HepG2 (cell line): ENCODE data around the gene TSC22D4. TPM values are rescaled to one million over a fixed set of nuclear protein-coding genes. Genes with fewer than 3 reads are reported as not detected.

Experiments
- ARNT ChIP-seq: fragments of 450-650 bp; IDR thresholded peaks from 2 replicates; pipeline ENCODE4 v1.6.1; 2017
- CENPBD1 ChIP-seq: sonication (generic); formaldehyde crosslinking; IDR thresholded peaks from 2 replicates; pipeline ENCODE4 v1.8.0; 2022; ENCODE audit warnings: missing genetic modification reagents, low read depth, mild to moderate bottlenecking, borderline replicate concordance
- FOXP1 ChIP-seq, 2 experiments: fragments of 450-650 bp in 1 of 2; IDR thresholded peaks; 2 replicates each; pipeline ENCODE4 v1.6.1; 2017 to 2018; ENCODE audit warnings: antibody characterized with exemption in 1 of 2
- GZF1 ChIP-seq: sonication (generic); formaldehyde crosslinking; IDR thresholded peaks from 2 replicates; pipeline ENCODE4 v1.5.1; 2020; ENCODE audit warnings: mild to moderate bottlenecking, missing genetic modification reagents
- HNF4A ChIP-seq: sonication (generic); formaldehyde crosslinking; IDR thresholded peaks from 2 replicates; pipeline ENCODE4 v1.4.0; 2020; ENCODE audit warnings: missing genetic modification reagents
- JUN ChIP-seq: sonication (generic); formaldehyde crosslinking; IDR thresholded peaks from 2 replicates; pipeline ENCODE4 v1.4.0; 2020; ENCODE audit warnings: mild to moderate bottlenecking, missing genetic modification reagents
- MBD4 ChIP-seq: IDR thresholded peaks from 2 replicates; pipeline ENCODE4 v1.6.1; 2012; ENCODE audit warnings: low read length, inconsistent platforms, borderline replicate concordance
- MIER2 ChIP-seq: IDR thresholded peaks from 2 replicates; pipeline ENCODE4 v1.6.1; 2016; ENCODE audit warnings: missing biosample characterization, missing genetic modification reagents
- MXD1 ChIP-seq: sonication (generic); formaldehyde crosslinking; IDR thresholded peaks from 2 replicates; pipeline ENCODE4 v1.4.0; 2020; ENCODE audit warnings: mild to moderate bottlenecking, missing genetic modification reagents
- NR3C1 ChIP-seq: sonication (generic); formaldehyde crosslinking; IDR thresholded peaks from 2 replicates; pipeline ENCODE4 v1.4.0; 2020; ENCODE audit warnings: missing genetic modification reagents
- RBAK ChIP-seq: sonication (generic); formaldehyde crosslinking; IDR thresholded peaks from 2 replicates; pipeline ENCODE4 v1.5.1; 2020; ENCODE audit warnings: mild to moderate bottlenecking, missing genetic modification reagents
- SRSF1 ChIP-seq: fragments of 200-400 bp; formaldehyde crosslinking; optimal IDR thresholded peaks from 2 replicates; pipeline ENCODE3; 2017; ENCODE audit warnings: mild to moderate bottlenecking, low read depth, low read length, moderate library complexity
- SRSF4 ChIP-seq: fragments of 200-400 bp; formaldehyde crosslinking; IDR thresholded peaks from one replicate; pipeline ENCODE4 v1.6.1; 2018; ENCODE audit warnings: mild to moderate bottlenecking, low read depth, low read length, moderate library complexity; ENCODE audit not compliant: poor library complexity, severe bottlenecking
- SUZ12 ChIP-seq: fragments of 150-350 bp; IDR thresholded peaks from 2 replicates; pipeline ENCODE4 v1.6.1; 2014; ENCODE audit warnings: low read depth, low read length
- TBL1XR1 ChIP-seq: fragments of 150-350 bp; IDR thresholded peaks from 2 replicates; pipeline ENCODE4 v1.6.1; 2014; ENCODE audit warnings: borderline replicate concordance, low read length; ENCODE audit not compliant: partially characterized antibody
- ZC3H4 ChIP-seq: sonication (generic); formaldehyde crosslinking; IDR thresholded peaks from 2 replicates; pipeline ENCODE4 v1.4.0; 2020; ENCODE audit warnings: missing genetic modification reagents, borderline replicate concordance
- ZNF414 ChIP-seq: sonication (generic); formaldehyde crosslinking; IDR thresholded peaks from 2 replicates; pipeline ENCODE4 v1.5.0; 2020; ENCODE audit warnings: missing genetic modification reagents
- ZNF577 ChIP-seq: sonication (generic); formaldehyde crosslinking; IDR thresholded peaks from 2 replicates; pipeline ENCODE4 v1.4.0; 2020; ENCODE audit warnings: mild to moderate bottlenecking, low read depth, missing genetic modification reagents, borderline replicate concordance
- ZNF704 ChIP-seq: sonication (generic); formaldehyde crosslinking; IDR thresholded peaks from 2 replicates; pipeline ENCODE4 v1.8.1; 2023; ENCODE audit warnings: mild to moderate bottlenecking, inconsistent platforms, moderate library complexity, missing genetic modification reagents, borderline replicate concordance
- ZNF839 ChIP-seq: sonication (generic); formaldehyde crosslinking; IDR thresholded peaks from 2 replicates; pipeline ENCODE4 v1.4.0; 2020; ENCODE audit warnings: missing genetic modification reagents, mild to moderate bottlenecking, borderline replicate concordance
- ZSCAN30 ChIP-seq: sonication (generic); formaldehyde crosslinking; IDR thresholded peaks from 2 replicates; pipeline ENCODE4 v1.5.0; 2020; ENCODE audit warnings: mild to moderate bottlenecking, missing genetic modification reagents
- ZXDC ChIP-seq: sonication (generic); formaldehyde crosslinking; IDR thresholded peaks from 2 replicates; pipeline ENCODE4 v1.5.0; 2020; ENCODE audit warnings: mild to moderate bottlenecking, missing genetic modification reagents
- polyA plus RNA-seq, 8 experiments: library from polyadenylated mRNA; depleted of rRNA in 3 of 8; stranded (reverse) in 7 of 8; unstranded in 1 of 8; fragments of >200 nt; fragmentation: Illumina TruSeq in 4 of 8; extraction: Trizol in 4 of 8; gene quantifications; 2 replicates each; pipeline versions ENCODE4 v1.2.1 to v1.2.3, GENCODE V29; 2011 to 2016; ENCODE audit warnings: low read depth in 4 of 8, missing spikeins in 1 of 8, mixed read lengths in 1 of 8; ENCODE audit not compliant: insufficient read depth in 1 of 8
- total RNA-seq, 5 experiments: library from RNA; depleted of rRNA; stranded (reverse); fragments of >200 nt; fragmentation: Illumina TruSeq; extraction: Trizol; gene quantifications; 2 replicates each; pipeline ENCODE4 v1.2.3, GENCODE V29; 2016; ENCODE audit warnings: low read depth in 1 of 5

TSC22D4 gene
- total and polyA plus RNA-seq, 2 of the 13 experiments (the other 11 are each of a cell fraction or from before 2014, with no cell fraction given): 7.7 to 8.7 TPM

- TF ChIP-seq CENPBD1 (no peak), SRSF4 (no peak), MXD1 (CRISPR knock-in tag) (no peak; the same call in 1 of the 2 replicates), FOXP1 (IDR thresholded peaks at IDR 0.05) (no peak), FOXP1 (CRISPR knock-in tag; IDR thresholded peaks at IDR 0.05) (peak; percentile 49; the same call in 1 of the 2 replicates), JUN (CRISPR knock-in tag) (peak; percentile 23; the same call in 1 of the 2 replicates), SRSF1 (no peak), ZXDC (CRISPR knock-in tag) (no peak; the same call in 1 of the 2 replicates), GZF1 (CRISPR knock-in tag) (no peak), NR3C1 (CRISPR knock-in tag) (no peak), HNF4A (CRISPR knock-in tag) (no peak), ZNF839 (no peak), ZNF414 (CRISPR knock-in tag) (peak; percentile 70; the same call in 1 of the 2 replicates), ZNF704 (CRISPR knock-in tag) (no peak), TBL1XR1 (peak; percentile 62), MBD4 (no peak), SUZ12 (no peak), ZNF577 (no peak), ARNT (no peak), RBAK (CRISPR knock-in tag) (no peak), MIER2 (CRISPR knock-in tag) (no peak), ZSCAN30 (CRISPR knock-in tag) (no peak), ZC3H4 (CRISPR knock-in tag) (peak; percentile 71; the same call in 1 of the 2 replicates)
Measured at GRCh38 chr7:100428967-100429636, 49.9 kb downstream of the TSC22D4 start (continued).
